ENCODE results near the gene CEP68.
"Not testable (repeated sequence)": the region's sequence is repeated elsewhere in the genome, so short reads cannot be mapped to it uniquely, and the experiment has no call there.

The CEP68 gene

DNA sequence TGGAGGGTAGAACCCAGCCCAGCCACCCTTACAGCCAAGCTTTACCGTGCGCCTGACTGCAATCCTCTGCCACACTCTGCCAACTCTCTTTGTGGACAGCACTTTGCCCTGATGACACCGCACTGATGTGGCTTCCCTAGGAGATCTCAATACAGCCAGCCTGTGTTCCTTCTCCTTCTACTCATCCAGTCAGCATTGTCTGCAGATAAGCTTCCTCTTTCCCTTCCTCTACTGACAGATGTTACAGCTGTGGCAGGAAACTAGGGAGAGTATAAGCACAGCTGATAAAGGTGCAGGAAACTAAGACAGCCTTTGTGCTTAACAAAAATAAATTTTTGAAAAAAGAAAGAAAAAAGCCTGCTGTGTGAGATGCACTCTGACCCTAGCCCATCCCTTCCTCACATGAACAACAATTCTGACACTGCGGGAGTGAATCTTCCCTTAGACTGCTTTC, 25.0 kb downstream of the CEP68 start:
- DNase-seq (ENCODE audit: low read depth in 2 of 2), result no peak

DNA sequence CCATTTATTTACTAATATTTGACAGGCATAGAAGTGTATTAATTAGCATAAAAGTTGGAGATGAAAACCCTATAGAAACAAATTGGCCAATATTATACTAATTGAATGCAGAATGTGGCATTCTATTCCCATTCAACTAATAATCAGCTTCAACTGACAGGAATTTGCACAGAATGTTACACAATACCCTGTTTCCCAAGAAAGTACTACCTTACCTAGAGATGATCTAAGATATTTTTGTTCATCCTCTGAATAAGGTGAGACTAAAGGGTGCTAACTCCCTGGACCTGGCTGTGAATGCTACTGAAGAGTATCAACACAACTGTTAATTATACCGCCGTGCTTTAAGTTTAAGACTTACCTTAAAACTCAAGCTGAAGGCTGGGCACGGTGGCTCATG, 28.9 kb downstream of the CEP68 start:
- no peak for DNase-seq (ENCODE audit: low read depth in 2 of 2)

DNA sequence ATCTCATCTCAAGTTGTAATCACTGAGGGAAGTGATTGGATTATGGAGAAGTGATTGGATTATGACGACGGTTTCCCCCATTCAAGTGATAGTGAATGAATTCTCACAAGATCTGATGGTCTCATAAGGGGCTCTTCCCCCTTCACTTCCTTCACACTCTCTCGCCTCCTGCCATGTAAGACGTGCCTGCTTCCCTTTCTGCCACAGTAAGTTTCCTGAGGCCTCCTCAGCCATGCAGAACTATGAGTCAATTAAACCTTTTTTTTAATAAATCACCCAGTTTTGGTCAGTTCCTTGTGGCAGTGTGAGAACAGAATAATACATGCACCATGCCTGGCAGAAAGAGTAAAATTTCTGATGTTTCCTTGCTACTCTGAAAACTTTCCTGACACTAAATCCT, 36.6 kb downstream of the CEP68 start:
- no peak for DNase-seq (ENCODE audit: low read depth in 2 of 2)

DNA sequence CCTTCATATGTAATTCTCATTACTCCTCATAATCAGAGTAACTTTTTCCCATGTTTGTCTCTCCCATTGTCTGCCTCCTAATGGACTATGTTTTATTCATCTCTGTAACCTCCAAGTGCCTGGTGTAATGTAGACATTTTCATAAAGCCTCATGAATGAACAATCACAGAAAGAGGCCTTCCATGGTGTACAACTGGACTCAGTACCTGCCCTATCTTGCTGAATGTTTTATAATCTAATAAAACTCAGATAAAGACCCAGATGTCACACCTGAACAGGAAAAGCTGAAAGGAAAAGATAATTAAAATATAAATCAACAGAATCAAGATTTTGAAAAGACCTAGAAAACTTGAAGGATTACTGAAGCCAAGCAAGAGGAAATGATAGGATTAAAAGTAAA, 37.0 kb downstream of the CEP68 start:
- DNase-seq (ENCODE audit: low read depth in 2 of 2), result no peak

DNA sequence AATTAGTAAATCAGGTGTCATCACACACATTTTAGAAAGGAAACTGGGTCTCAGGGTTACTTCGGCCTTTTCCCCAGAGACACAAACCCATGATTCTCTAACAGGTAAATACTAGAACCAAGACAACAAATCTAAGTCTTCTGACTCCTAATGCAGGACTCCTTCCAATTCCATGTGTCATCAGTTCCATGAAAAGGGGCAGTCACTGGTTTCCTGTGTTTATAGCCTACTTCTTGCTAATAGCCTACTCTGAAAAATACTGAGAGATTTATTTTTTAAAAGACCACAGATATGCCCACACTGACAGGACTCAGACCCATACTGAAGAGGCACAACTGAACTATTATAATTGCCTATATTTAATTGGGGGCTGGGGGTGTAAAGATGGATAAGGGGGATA, 40.7 kb downstream of the CEP68 start:
- DNase-seq (ENCODE audit: low read depth in 2 of 2), result no peak

DNA sequence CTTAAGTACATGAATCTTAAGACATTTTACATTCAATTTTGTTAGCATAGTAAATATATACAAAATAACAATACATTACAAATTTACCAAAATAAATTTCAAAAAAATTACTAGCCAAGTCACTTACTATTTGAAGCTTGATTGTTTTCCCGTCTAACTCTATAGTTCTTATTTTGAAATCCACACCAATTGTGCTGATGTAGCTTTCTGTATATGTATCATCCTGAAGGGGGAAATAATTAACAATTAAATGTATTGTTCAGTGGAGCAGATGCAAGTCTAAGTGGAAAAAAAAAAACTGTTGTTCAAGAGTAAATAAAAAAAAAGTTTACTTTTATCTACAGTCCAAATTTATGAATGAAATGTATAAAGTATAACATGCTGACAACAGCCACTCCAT, 41.6 kb downstream of the CEP68 start:
- DNase-seq (ENCODE audit: low read depth in 2 of 2), result no peak

DNA sequence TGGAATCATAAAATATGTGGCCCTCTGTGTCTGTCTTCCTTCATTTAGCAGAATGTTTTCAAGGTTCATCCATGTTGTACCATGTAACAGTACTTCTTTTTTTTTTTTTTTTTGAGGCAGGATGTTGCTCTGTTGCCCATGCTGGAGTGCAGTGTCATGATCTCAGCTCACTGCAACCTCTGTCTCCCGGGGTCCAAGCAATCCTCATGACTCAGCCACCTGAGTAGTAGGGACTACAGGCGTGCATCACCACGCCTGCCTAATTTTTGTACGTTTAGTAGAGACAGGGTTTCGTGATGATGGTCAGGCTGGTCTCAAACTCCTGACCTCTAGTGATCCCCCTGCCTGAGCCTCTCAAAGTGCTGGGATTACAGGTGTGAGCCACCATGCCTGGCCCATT, 42.5 kb downstream of the CEP68 start:
- DNase-seq (ENCODE audit: low read depth in 2 of 2), result no peak

DNA sequence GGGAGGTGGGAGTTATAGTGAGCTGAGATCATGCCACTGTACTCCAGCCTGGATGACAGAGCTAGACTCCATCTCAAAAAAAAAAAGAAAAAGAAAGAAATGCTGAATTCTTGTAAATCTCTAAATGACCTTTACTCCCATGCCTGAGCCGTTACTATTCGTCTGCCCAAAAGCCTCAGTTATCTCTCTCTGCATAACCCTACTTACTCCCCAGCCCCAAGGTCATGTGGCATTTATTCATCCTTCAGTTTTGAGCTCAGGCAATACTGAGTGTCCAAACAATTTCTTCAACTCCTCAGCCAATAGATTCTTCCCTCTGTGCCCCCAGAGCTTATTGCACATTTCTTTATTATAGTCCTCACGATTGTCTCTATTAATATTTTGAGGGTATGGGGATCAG, 44.9 kb downstream of the CEP68 start:
- DNase-seq (ENCODE audit: low read depth in 2 of 2), result no peak

DNA sequence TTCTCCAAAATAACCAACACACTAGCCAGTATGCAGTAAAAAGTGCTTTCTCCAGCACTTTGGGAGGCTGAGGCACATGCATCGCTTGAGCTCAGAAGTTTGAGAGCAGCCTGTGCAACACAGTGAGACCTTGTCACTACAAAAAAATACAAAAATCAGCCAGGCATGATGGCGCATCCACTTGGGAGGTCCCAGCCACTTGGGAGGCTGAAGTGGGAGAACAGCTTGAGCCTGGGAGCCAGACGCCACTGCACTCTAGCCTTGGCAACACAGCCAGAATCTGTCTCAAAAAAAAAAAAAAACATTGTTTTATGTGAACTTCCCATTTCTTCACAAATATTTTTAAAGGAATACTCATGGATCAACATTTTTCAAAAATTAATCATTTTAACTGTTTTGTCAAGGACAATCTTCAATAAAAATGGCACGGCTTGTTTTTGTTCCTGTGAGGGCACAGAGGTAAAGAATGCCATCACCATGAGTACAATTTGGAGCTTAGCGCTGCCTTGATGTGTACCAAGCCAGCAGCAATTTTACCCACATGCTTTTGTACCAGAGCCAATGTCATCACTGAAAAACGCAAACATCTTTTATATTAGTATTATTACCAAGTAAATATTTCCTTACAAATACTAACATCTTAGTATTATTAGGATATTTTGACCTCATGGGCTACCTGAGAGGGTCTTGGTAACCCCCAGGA, 46.9 kb downstream of the CEP68 start:
- no peak for DNase-seq (ENCODE audit: low read depth in 2 of 2)

DNA sequence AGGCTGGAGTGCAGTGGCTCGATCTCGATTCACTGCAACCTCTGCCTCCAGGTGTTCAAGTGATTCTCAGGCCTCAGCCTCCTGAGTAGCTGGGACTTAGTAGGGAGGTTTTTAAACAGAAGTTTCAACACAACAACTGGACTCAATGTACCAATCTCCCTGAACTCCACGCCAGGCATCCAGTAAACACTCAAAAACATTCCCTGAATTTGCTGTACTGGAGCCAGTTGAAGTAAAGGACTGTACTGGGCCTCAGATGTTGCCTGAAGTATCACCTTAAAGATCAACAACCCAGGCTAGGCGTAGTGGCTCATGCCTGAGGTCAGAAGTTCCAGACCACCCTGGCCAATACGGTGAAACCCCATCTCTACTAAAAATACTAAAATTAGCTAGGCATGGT, 51.3 kb downstream of the CEP68 start:
- DNase-seq (ENCODE audit: low read depth in 2 of 2), result no peak

DNA sequence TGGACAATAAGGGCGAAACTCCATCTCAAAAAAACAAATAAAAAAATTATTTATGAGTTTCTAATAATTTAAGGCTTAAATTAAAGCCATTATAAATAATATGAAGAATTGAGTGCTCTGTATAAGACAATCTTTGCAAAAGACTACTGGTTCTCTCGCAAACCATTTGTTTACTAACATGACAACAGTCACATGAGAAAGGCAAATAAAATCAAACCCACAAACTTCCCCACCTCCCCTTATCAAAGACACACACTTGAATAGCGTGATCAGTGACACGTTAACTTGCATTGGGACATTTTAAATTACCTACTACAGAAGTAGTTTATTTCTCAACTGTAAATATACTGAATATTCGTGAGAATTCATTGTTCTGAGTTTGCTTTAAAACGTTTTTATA, 52.6 kb downstream of the CEP68 start:
- no peak for DNase-seq (ENCODE audit: low read depth in 2 of 2)

DNA sequence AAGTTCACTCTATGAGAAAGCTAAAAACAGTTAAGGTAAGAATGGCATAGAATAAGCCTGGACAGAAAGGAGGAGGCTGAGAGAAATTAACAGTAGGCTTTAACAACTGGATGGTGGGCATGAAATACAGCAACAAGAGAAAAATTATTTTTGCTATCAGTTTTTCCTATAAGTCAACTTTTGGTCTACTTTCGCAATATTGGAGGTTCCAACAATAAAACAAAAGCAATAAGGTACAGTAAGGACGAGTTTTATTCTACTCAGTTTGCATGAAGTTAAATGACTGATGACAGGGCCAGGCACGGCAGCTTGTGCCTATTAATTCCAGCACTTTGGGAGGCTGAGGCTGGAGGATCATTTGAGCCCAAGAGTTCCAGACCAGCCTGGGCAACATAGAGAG, 56.4 kb downstream of the CEP68 start:
- DNase-seq (ENCODE audit: low read depth in 2 of 2), result no peak

DNA sequence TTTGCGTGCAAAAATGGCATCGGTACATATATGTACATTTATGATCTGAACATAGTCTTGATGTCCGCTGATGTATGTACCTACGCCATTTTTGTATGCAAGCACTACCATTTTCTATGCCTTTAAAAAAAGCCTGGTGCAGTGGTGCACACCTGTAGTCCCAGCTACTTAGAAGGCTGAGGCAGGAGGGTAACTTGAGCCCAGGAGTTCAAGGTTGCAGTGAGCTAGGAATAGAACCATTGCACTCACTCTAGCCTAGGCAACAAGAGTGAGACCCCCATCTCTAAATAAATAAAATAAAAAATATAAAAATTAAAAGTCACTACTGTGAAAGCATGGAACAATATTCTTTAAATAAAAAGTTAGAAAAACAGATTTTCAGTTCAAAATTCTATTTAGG, 57.0 kb downstream of the CEP68 start:
- no peak for DNase-seq (ENCODE audit: low read depth in 2 of 2)

DNA sequence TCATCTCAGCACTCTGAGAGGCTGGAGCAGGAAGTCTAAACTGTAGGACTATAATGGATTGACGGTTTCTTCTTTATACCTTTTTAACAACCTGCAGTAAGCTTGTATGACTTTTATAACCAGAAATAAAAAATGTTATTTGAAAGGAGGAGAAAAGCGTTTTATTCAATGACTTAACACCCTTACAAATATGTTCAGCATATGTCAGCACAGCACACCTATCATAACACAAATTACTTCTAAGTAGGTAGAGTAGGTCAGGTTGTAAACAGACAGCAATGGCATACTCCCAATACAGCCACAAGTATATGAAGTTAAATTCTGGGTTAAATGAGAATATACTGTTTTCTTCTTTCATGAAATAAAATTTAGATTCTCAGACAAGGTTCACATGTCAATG, 57.6 kb downstream of the CEP68 start:
- DNase-seq (ENCODE audit: low read depth in 2 of 2), result no peak

DNA sequence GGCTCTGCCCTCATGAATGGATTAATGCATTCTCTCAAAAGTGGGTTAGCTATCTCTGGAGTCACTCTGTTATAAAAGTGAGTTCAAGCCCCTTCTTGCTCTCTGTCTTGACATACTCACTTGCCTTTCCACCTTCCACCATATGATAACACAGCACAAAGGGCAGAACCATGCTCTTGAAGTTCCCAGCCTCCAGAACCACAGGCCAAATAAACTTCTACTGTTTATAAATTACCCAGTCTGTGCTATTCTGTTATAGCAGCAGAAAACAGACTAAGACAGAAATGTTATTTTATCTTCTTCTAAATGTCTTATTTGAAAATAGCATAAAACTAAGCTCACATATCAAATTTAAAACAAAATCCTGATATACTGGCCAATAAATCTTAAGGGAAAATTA, 58.7 kb downstream of the CEP68 start:
- no peak for DNase-seq (ENCODE audit: low read depth in 2 of 2)

DNA sequence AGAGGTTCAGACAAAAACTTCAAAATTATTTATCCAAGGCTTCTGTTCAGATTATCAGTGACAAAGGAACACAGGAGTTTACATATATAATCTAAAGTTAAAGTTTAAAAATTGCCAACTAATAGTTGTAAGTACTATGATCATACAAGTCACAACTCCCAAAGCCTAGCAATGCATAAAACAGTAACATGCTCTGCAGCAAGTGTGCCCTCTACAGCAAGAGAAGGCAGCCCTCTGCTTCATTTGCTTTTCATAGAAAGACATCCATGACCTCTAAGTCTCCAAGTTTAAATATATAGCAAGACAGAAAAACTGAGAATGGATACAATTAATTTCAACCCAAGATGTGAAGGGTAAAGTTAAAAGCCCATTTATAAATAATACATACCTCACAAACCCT, 60.4 kb downstream of the CEP68 start:
- no peak for DNase-seq (ENCODE audit: low read depth in 2 of 2)

DNA sequence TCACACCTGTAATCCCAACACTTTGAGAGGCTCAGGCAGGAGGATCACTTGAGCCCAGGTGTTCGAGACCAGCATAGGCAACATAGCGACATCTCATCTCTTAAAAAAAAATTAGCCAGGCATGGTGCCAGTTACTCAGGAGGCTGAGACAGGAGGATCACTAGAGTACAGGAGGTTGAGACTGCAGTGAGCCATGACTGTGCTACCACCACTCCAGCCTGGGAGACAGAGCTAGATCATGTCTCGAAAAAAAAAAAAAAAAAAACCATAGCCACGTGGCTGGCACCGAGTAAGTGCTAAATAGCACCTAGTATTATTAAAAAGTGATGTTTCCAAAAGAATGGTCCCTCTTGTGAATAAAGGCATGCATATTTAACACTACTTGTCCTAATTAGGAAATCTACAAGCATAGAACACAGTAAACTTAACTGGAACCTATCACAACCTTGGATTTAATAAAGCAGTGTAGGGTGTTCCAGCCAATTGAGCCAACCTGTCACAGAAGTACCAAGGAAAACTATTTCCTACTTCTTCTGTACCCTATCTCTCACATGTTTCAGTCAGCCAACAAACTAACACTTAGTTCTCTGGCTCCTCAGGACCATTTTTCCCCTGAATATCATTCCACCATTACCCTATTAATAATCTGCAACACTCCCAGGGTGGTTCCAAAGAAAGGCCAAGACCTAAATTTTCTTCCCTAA, 64.9 kb downstream of the CEP68 start:
- DNase-seq (ENCODE audit: low read depth in 2 of 2), result no peak

DNA sequence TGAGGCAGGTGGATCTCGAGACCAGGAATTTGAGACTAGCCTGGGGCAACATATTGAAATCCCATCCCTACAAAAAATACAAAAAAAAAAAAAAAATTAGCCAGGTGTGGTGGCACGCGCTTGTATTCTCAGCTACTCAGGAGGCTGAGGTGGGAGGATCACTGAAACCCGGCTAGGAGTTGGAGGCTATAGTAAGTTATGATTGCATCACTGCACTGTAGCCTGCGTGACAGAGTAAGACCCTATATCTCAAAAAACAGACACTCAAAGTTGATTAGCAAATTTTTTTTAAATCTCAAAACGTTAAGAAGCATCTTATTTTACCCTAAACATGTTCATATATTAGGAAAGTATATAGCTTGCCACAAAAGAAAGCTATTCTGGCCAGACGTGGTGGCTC, 66.1 kb downstream of the CEP68 start:
- no peak for DNase-seq (ENCODE audit: low read depth in 2 of 2)

DNA sequence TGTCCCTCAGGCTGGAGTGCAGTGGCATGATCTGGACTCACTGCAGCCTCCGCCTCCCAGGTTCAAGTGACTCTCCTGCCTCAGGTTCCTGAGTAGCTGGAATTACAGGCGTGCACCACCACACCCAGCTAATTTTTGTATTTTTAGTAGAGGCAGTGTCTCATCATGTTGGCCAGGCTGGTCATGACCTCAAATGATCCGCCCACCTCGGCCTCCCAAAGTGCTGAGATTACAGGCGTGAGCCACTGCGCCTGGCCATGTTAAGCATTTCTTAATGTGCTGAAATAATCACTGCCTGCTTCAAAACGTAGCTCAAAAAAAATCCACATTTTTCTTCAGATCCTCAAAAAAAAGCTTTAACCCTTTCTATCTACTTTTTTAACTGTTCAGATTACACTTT, 69.2 kb downstream of the CEP68 start:
- not testable (repeated sequence) for DNase-seq (ENCODE audit: low read depth in 2 of 2)

DNA sequence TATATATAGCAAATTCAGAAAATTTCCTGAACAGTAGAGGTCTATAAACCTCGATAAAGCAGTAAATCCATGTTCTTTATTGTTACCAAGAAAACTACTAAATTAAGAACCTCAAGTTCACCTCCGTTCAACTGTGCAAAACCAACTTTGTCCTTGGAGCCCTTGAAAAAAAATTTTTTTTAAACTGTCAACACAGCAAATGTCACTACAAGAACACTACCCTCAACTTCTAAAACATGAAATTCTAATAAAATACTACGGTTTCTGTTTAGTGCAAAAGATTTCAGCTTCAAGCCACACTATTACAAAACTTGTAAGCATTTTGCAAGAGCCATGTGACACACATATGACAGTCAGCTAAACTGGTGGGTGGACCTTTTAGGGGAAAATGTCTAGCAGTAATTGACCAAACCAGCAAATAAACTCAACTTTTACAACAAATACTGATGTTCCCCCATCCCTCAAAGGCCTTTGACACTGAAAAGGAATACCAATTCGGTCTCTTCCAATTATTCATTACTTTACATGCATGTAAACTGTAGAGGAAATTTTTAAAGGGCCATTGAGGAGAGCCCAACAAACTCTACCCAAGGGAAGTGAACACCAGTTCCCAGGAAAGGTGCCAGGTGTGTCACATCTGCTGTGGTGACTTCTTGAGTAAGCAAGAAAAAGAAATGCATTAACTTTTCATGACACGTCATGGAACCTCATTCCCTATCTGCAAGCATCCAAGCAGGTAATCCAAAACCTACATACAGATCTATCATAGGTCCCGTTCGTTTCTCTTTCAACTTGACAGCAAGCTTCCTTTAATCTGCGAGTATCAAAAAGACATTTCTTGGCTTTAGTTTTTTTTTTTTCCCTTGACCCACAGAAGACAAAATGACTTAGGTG, 72.3 kb downstream of the CEP68 start:
- no peak for DNase-seq (ENCODE audit: low read depth in 2 of 2)

DNA sequence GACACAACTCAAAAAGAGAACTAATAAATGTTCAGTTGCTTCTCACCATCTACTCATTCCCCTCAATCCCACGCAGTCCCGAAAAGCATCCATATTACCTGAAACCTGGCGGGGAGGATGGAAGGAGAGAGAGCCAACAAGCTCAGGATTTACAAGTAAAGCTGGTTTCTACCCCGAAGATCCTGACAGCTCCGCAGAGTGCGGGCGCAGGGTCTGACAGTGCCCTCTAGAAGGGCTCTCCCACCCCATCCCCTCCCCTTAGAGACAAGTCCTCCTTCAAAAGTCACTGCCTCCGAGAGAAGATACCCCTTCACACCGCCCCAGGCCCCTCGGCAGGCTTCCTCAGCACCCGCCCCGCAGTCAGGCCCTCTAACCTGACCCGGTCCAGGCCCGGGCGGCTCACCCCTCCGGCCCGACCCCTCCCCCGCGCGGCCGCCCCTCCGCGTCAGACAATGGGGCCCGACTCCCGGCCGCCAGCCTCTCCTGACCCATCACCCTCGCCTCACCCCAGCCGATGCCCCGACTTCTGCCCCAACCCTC, 73.1 kb downstream of the CEP68 start:
- DNase-seq (ENCODE audit: low read depth in 2 of 2), result peak; percentile 7 to 21

Data from stimulated activated CD8-positive, alpha-beta memory T cell treated with anti-CD3 and anti-CD28 coated beads, Interleukin-2, amount 100 ng/mL, for 1 hour (primary cell).